ENCODE data around the gene RAB20. TPM values are rescaled to one million over a fixed set of nuclear protein-coding genes. Genes with fewer than 3 reads are reported as not detected.
"Not testable (repeated sequence)": the region's sequence is repeated elsewhere in the genome, so short reads cannot be mapped to it uniquely, and the experiment has no call there.

Gene RAB20
- polyA plus RNA-seq, 6 donors from 2014 or later, result 0.74 to 3.4 (median 2.0) TPM; not detected in 1

GRCh38 chr13:110569962-110570361 lies 8.4 kb upstream of the RAB20 start:
- not testable (repeated sequence) for DNase-seq; ATAC-seq (ENCODE audit: low read depth in 2 of 2); H3K36me3 Mint-ChIP-seq; H3K27ac Mint-ChIP-seq; H3K9me3 Mint-ChIP-seq; H3K4me3 Mint-ChIP-seq
- H3K4me1 Mint-ChIP-seq, result peaks cover 0 to 15% (median 0%) of the 10 kb centered on the region in 3 donors
- H3K27me3 Mint-ChIP-seq, result peaks cover 4 to 35% (median 20%) of the 10 kb centered on the region in 3 donors

DNA sequence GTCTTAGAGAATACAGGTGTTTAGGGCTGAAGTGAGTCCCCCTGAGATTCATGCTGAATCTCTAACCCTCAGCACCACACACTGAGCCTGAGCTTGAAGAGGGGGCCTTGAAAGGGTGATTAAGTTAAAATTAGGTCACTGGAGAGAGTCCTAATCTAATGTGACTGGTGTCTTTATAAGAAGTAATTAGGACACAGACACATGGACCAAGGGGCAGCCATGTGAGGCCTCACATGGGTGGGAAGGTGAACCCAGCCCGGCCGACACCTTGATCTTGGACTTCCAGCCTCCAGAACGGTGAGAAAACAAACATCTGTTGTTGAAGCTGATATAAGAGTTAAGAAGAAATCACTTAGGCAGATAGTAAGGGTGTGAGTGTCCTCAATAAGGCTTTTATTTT lies 7.1 kb upstream of the RAB20 start:
- no peak for DNase-seq
- Mint-ChIP-seq H3K9me3 (no peaks in the 10 kb centered on the region), H3K27ac (no peak overlapping the region), H3K36me3 (no peaks in the 10 kb centered on the region), H3K4me3 (no peak overlapping the region), H3K27me3 (peaks cover 4 to 30% (median 13%) of the 10 kb centered on the region in 3 donors), H3K4me1 (peaks cover 0 to 15% (median 0%) of the 10 kb centered on the region in 3 donors)
- no peak for ATAC-seq (ENCODE audit: low read depth in 2 of 2)

GRCh38 chr13:110566171-110566570 lies 4.6 kb upstream of the RAB20 start:
- no peak overlapping the region for H3K4me3 Mint-ChIP-seq
- ATAC-seq (ENCODE audit: low read depth in 2 of 2) (no peak), DNase-seq (no peak)
- no peaks in the 10 kb centered on the region for H3K36me3 Mint-ChIP-seq
- H3K27me3 Mint-ChIP-seq, result peaks cover 0 to 15% (median 4%) of the 10 kb centered on the region in 3 donors
- H3K9me3 Mint-ChIP-seq, result no peaks in the 10 kb centered on the region
- H3K27ac Mint-ChIP-seq, result peak overlapping the region in 1 of 6 donors; percentile 38
- peaks cover 3 to 13% (median 5%) of the 10 kb centered on the region in 3 donors for H3K4me1 Mint-ChIP-seq

DNA sequence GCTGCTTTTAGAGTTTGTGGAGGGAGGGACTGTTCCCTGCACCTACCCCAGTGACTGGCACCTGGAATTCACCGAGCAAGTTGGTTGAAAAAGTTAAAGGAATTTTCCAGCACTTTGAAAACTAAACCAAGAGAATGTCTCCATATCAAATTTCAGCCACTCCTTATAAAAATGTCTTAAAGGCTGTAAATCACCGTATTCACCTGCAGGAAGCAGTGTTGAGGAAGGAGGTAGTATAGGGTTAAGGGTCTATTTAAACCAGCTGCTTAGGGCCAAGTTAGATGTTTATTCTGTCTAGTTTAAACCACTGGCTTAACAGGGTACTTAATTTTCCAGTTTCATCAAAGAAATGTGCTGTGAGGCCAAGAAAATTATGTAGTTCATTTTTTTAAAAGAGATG lies 3.8 kb upstream of the RAB20 start:
- peak overlapping the region in 1 of 6 donors; percentile 26 for H3K27ac Mint-ChIP-seq
- DNase-seq, result no peak
- peaks cover 0 to 14% (median 4%) of the 10 kb centered on the region in 3 donors for H3K27me3 Mint-ChIP-seq
- H3K36me3 Mint-ChIP-seq, result no peaks in the 10 kb centered on the region
- peaks cover 9 to 20% (median 14%) of the 10 kb centered on the region in 3 donors for H3K4me1 Mint-ChIP-seq
- no peak for ATAC-seq (ENCODE audit: low read depth in 2 of 2)
- no peaks in the 10 kb centered on the region for H3K9me3 Mint-ChIP-seq
- peak overlapping the region in 2 of 8 donors; percentile 25 to 86 for H3K4me3 Mint-ChIP-seq

DNA sequence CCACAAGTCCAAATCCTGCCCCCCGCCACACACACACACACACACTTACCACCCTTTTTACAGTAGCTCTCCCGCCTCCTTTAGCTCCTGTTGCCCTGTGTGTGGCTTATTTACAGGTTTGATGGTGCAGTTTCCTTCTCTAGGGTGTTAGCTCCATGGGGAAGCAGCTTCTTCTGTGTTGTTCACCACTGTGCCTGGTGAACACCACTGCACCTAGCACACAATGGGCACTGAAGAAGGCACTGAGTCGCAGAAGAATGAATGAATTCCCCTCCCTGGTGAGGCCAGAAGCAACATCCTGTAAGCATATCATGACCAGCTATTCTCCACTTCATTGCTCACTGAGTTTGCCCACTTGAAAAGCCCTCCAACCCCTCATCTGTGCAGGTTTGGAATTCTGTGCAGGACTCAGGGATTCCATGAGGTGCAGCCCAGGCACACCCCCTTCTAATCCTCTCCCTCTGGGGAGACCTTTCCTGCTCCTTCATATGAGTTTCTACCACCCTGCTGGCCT lies 3.0 kb upstream of the RAB20 start:
- H3K4me3 Mint-ChIP-seq, result peak overlapping the region in 3 of 8 donors; percentile 48 to 86 (median 67)
- DNase-seq (no peak), ATAC-seq (ENCODE audit: low read depth in 2 of 2) (no peak)
- peaks cover 13 to 20% (median 14%) of the 10 kb centered on the region in 3 donors for H3K4me1 Mint-ChIP-seq
- H3K27ac Mint-ChIP-seq, result peak overlapping the region in 3 of 6 donors; percentile 5 to 62 (median 49)
- no peaks in the 10 kb centered on the region for H3K9me3 Mint-ChIP-seq
- peaks cover 0 to 14% (median 4%) of the 10 kb centered on the region in 3 donors for H3K27me3 Mint-ChIP-seq
- no peaks in the 10 kb centered on the region for H3K36me3 Mint-ChIP-seq

- Mint-ChIP-seq H3K27ac (peak overlapping the region in 1 of 6 donors; percentile 47), H3K9me3 (peaks cover 0 to 2% (median 0%) of the 10 kb centered on the region in 7 donors), H3K36me3 (no peaks in the 10 kb centered on the region), H3K4me3 (peak overlapping the region in 4 of 8 donors; percentile 29 to 86 (median 58)), H3K27me3 (peaks cover 0 to 14% (median 4%) of the 10 kb centered on the region in 3 donors), H3K4me1 (peaks cover 13 to 20% (median 14%) of the 10 kb centered on the region in 3 donors)
- ATAC-seq (ENCODE audit: low read depth in 2 of 2), result no peak
- no peak for DNase-seq
Measured at GRCh38 chr13:110563463-110563774, 1.9 kb upstream of the RAB20 start.

DNA sequence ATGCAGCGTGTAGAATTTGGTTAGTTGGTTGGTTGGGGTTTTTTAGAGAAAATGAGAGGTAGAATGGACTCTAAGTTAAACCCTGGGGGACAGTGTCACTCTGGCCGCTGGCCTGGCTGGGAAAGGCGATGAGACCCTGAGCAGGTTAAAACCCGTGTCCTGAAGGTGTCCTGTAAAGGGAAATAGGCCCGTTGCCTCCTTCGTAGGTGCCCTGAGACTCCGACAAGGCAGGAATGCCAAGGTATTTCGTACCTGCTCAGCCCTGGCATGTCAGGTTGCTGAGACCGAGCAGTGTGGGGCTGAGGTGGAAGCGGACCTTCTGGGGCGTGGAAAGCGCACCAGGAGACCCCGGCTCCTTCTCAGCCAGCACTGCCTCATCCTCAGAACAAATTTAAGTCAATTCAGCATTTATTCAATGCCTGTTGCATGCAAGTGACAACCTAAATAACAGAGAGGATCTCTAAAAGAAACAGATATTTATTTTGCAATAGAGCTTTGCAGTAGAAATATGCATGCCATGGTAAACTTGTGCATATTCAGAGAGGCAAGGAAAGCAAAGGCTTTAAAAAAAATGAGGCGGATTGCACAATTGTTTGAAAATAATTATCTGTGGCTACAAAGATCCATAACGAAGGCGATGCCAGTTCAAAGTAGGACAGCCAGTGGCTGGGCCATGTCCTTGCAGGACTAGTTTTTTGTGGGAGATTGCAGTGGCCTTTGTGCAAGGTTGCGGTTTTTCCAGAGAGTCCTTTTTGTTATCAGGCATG lies 1.4 kb upstream of the RAB20 start:
- Mint-ChIP-seq H3K27ac (no peak overlapping the region), H3K9me3 (peaks cover 0 to 2% (median 0%) of the 10 kb centered on the region in 7 donors), H3K4me3 (peak overlapping the region; percentile 86 to 100 (median 97)), H3K36me3 (no peaks in the 10 kb centered on the region), H3K4me1 (peaks cover 13 to 20% (median 14%) of the 10 kb centered on the region in 3 donors), H3K27me3 (peaks cover 0 to 14% (median 4%) of the 10 kb centered on the region in 3 donors)
- ATAC-seq (ENCODE audit: low read depth in 2 of 2), result no peak
- no peak for DNase-seq

DNA sequence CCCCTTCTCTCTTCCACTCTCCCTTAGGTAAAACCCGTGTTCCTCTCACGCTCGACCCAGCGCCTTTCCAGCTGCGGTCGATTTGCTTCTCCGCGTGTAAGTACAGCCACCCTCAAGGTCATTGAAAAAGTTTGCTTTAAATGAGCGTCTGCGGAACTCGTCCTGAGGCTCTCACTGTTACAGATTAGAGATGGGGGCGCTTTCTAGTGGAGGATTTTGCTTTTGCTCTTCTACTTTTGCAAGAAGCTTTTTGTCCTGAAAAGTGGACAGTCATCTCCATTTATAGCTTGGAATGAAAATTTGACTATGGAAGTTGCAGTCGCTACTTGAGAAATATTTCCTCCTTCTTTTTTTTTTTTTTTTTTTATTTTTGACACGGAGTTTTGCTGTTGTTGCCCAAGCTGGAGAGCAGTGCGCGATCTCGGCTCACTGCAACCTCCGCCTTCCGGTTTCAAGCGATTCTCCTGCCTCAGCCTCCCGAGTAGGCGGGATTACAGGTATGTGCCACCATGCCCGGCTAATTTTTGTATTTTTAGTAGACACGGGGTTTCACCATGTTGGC lies 595 bp upstream of the RAB20 start:
- peaks cover 0 to 2% (median under 1%) of the 10 kb centered on the region in 7 donors for H3K9me3 Mint-ChIP-seq
- peaks cover 13 to 20% (median 14%) of the 10 kb centered on the region in 3 donors for H3K4me1 Mint-ChIP-seq
- peak overlapping the region; percentile 75 to 98 (median 87) for H3K27ac Mint-ChIP-seq
- H3K27me3 Mint-ChIP-seq, result peaks cover 0 to 14% (median 4%) of the 10 kb centered on the region in 3 donors
- peaks cover 0 to under 1% of the 10 kb centered on the region in 2 donors for H3K36me3 Mint-ChIP-seq
- peak overlapping the region; percentile 86 to 100 (median 97) for H3K4me3 Mint-ChIP-seq
- ATAC-seq (ENCODE audit: low read depth in 2 of 2) (no peak), DNase-seq (no peak)

GRCh38 chr13:110560601-110561343 lies 750 bp downstream of the RAB20 start:
- H3K27ac Mint-ChIP-seq, result peak overlapping the region in 5 of 6 donors; percentile 62 to 93 (median 88)
- H3K27me3 Mint-ChIP-seq, result peaks cover 0 to 7% (median 0%) of the 10 kb centered on the region in 3 donors
- peak overlapping the region; percentile 86 to 97 (median 92) for H3K4me3 Mint-ChIP-seq
- H3K36me3 Mint-ChIP-seq, result peaks cover 0 to 6% of the 10 kb centered on the region in 2 donors
- H3K9me3 Mint-ChIP-seq, result peaks cover 0 to 7% (median 5%) of the 10 kb centered on the region in 7 donors
- peak in 1 of 2 donors; percentile 14 for ATAC-seq (ENCODE audit: low read depth in 2 of 2)
- peaks cover 20 to 24% (median 22%) of the 10 kb centered on the region in 3 donors for H3K4me1 Mint-ChIP-seq
- peak; percentile 14 for DNase-seq

DNA sequence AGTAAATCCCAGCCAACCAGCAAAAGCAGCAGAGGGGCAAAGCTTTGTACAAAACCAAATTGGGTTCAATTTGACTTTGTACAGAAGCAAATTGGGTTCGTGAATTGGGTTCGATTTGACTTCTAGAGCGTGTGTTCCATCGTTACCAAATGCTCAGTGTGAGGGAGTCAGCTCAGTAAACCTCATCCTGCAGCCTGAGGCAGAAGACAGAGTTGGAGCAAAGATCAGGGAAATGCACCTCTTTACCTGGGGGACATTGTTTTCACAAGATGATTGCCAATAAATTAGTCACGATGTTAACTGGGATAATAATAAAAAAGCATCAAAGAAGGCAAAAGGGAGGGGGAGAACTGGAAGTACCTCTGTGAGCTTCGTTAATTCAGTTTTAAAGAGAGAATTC lies 1.5 kb downstream of the RAB20 start:
- H3K27ac Mint-ChIP-seq, result peak overlapping the region in 5 of 6 donors; percentile 29 to 89 (median 62)
- H3K4me3 Mint-ChIP-seq, result peak overlapping the region in 7 of 8 donors; percentile 43 to 97 (median 86)
- H3K9me3 Mint-ChIP-seq, result peaks cover 0 to 7% (median 5%) of the 10 kb centered on the region in 7 donors
- ATAC-seq (ENCODE audit: low read depth in 2 of 2) (no peak), DNase-seq (no peak)
- H3K4me1 Mint-ChIP-seq, result peaks cover 26 to 30% (median 27%) of the 10 kb centered on the region in 3 donors
- H3K36me3 Mint-ChIP-seq, result peaks cover 0 to 6% of the 10 kb centered on the region in 2 donors
- peaks cover 0 to 5% (median 0%) of the 10 kb centered on the region in 3 donors for H3K27me3 Mint-ChIP-seq

GRCh38 chr13:110559429-110559943 lies 2.0 kb downstream of the RAB20 start:
- H3K4me3 Mint-ChIP-seq, result peak overlapping the region in 3 of 8 donors; percentile 48 to 91 (median 86)
- peak overlapping the region in 4 of 6 donors; percentile 19 to 72 (median 31) for H3K27ac Mint-ChIP-seq
- ATAC-seq (ENCODE audit: low read depth in 2 of 2) (no peak), DNase-seq (no peak)
- no peaks in the 10 kb centered on the region for H3K27me3 Mint-ChIP-seq
- H3K36me3 Mint-ChIP-seq, result peaks cover 0 to 6% of the 10 kb centered on the region in 2 donors
- peaks cover 26 to 30% (median 27%) of the 10 kb centered on the region in 3 donors for H3K4me1 Mint-ChIP-seq
- H3K9me3 Mint-ChIP-seq, result peaks cover 0 to 7% (median 5%) of the 10 kb centered on the region in 7 donors

DNA sequence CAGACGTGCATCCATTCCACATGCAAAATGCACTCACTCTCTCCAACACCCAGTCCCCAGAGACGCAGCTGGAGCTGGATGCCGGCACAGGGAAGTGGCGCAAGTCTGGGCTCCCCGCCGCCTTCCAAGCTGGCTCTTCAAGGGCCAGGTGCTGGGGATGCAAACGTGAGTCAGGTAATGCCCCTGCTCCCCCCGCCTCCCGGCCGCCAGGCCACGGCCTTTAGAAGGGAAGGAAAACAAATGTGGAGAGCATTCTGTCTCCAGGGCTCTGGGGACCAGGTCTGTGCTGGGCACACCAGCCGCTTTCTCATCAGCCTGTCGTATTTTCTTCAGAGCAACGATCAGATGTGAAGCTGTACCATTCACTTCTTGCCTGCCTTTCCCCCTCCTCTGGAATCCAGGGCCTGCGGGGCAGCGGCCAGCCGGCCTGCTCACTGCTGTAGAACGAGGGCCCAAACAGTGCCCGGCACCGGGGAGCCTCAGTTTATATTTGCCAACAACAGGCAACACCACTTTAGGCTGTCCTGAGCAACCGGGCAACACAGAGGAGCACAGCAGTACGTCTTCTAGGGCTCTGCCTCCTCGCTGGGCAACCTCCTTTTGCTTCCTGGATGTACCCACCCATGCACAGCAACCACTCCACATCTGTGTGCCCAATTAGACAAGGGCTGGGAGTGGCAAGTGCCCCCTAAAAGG lies 3.8 kb downstream of the RAB20 start:
- H3K9me3 Mint-ChIP-seq, result peaks cover 0 to 7% (median 5%) of the 10 kb centered on the region in 7 donors
- H3K27me3 Mint-ChIP-seq, result no peaks in the 10 kb centered on the region
- DNase-seq (no peak), ATAC-seq (ENCODE audit: low read depth in 2 of 2) (no peak)
- H3K27ac Mint-ChIP-seq, result peak overlapping the region in 1 of 6 donors; percentile 77
- peak overlapping the region in 1 of 8 donors; percentile 26 for H3K4me3 Mint-ChIP-seq
- H3K4me1 Mint-ChIP-seq, result peaks cover 22 to 30% (median 27%) of the 10 kb centered on the region in 3 donors
- peaks cover 0 to 6% of the 10 kb centered on the region in 2 donors for H3K36me3 Mint-ChIP-seq

All from naive B cell (primary cell).